Measurements from ENCODE around the gene RABGAP1L. TPM values are rescaled to one million over a fixed set of nuclear protein-coding genes. Genes with fewer than 3 reads are reported as not detected.

Gene RABGAP1L
- total RNA-seq, 1 experiment from 2014 or later: 76.9 TPM

- TF ChIP-seq SMAD4 (CRISPR knock-in tag; IDR thresholded peaks at IDR 0.05): no peak
- no peak for TF ChIP-seq JUN (CRISPR knock-in tag; IDR thresholded peaks at IDR 0.05)
Observed at GRCh38 chr1:174991473-174991872, 832.2 kb downstream of the RABGAP1L start (continued).

- peaks cover 18% of the 10 kb centered on the region for H3K36me3 Mint-ChIP-seq
- H3K4me3 Mint-ChIP-seq: no peak overlapping the region
- ChIA-PET CTCF (no interaction called here), POLR2A (no interaction called here)
- no peaks in the 10 kb centered on the region for H3K27me3 Mint-ChIP-seq (ENCODE audit: low read depth)
- H3K4me1 Mint-ChIP-seq: peaks cover 6% of the 10 kb centered on the region
- ATAC-seq (no peak), DNase-seq (ENCODE audit: low spot score) (no peak)
- H3K27ac Mint-ChIP-seq: no peak overlapping the region; the same call in 1 of the 2 replicates
- H3K9me3 Mint-ChIP-seq: no peaks in the 10 kb centered on the region
- no peak for TF ChIP-seq MXD4 (CRISPR knock-in tag; IDR thresholded peaks at IDR 0.05; ENCODE audit: borderline replicate concordance)
- TF ChIP-seq FOXK1 (CRISPR knock-in tag; IDR thresholded peaks at IDR 0.05): no peak
- TF ChIP-seq ZNF425 (CRISPR knock-in tag; conservative IDR thresholded peaks at IDR 0.05): no peak
- no peak for TF ChIP-seq IRF1 (CRISPR knock-in tag; IDR thresholded peaks at IDR 0.05)
- no peak for TF ChIP-seq HMGA2 (CRISPR knock-in tag; IDR thresholded peaks at IDR 0.05)
- TF ChIP-seq GTF2I (CRISPR knock-in tag; conservative IDR thresholded peaks at IDR 0.05): no peak
- no peak for TF ChIP-seq E2F1 (CRISPR knock-in tag; IDR thresholded peaks at IDR 0.05)
- no peak for TF ChIP-seq ZBTB43 (CRISPR knock-in tag; IDR thresholded peaks at IDR 0.05)
- TF ChIP-seq AFF4 (CRISPR knock-in tag; IDR thresholded peaks at IDR 0.05; ENCODE audit: borderline replicate concordance): no peak
- TF ChIP-seq ATF3 (CRISPR knock-in tag; conservative IDR thresholded peaks at IDR 0.05): no peak
- no peak for TF ChIP-seq E2F4 (CRISPR knock-in tag; IDR thresholded peaks at IDR 0.05; ENCODE audit: borderline replicate concordance, low read depth)
Observed at GRCh38 chr1:174995121-174995520, 835.8 kb downstream of the RABGAP1L start.
